ENCODE measurements around the gene DUSP7. TPM values are rescaled to one million over a fixed set of nuclear protein-coding genes. Genes with fewer than 3 reads are reported as not detected.

The DUSP7 gene
- total RNA-seq, 2 donors from 2014 or later: 19.3 to 25.1 TPM

GRCh38 chr3:52090131-52090932, 34.0 kb upstream of the DUSP7 start:
- H3K4me3 Mint-ChIP-seq: no peak overlapping the region
- no peak overlapping the region for H3K27ac Mint-ChIP-seq
- H3K36me3 Mint-ChIP-seq (ENCODE audit: low read depth): no peaks in the 10 kb centered on the region
- no peak for ATAC-seq (replicated peaks)
- H3K27me3 Mint-ChIP-seq: no peaks in the 10 kb centered on the region
- H3K4me1 Mint-ChIP-seq: peaks cover 8% of the 10 kb centered on the region
- no peaks in the 10 kb centered on the region for H3K9me3 Mint-ChIP-seq

- ATAC-seq (replicated peaks): no peak
- H3K27ac Mint-ChIP-seq: no peak overlapping the region
- H3K4me1 Mint-ChIP-seq: peaks cover 8% of the 10 kb centered on the region
- no peaks in the 10 kb centered on the region for H3K27me3 Mint-ChIP-seq
- H3K9me3 Mint-ChIP-seq: no peaks in the 10 kb centered on the region
- H3K36me3 Mint-ChIP-seq (ENCODE audit: low read depth): no peaks in the 10 kb centered on the region
- H3K4me3 Mint-ChIP-seq: no peak overlapping the region
Measured at GRCh38 chr3:52089691-52090090, 33.3 kb upstream of the DUSP7 start.

- peaks cover 8% of the 10 kb centered on the region for H3K4me1 Mint-ChIP-seq
Measured at GRCh38 chr3:52088445-52089367, 32.3 kb upstream of the DUSP7 start.

GRCh38 chr3:52087731-52088130, 31.4 kb upstream of the DUSP7 start:
- H3K27ac Mint-ChIP-seq: peak overlapping the region; percentile 83
- no peak overlapping the region for H3K4me3 Mint-ChIP-seq
- no peaks in the 10 kb centered on the region for H3K9me3 Mint-ChIP-seq
- no peaks in the 10 kb centered on the region for H3K36me3 Mint-ChIP-seq (ENCODE audit: low read depth)
- peaks cover 8% of the 10 kb centered on the region for H3K4me1 Mint-ChIP-seq
- H3K27me3 Mint-ChIP-seq: no peaks in the 10 kb centered on the region
- ATAC-seq (replicated peaks): no peak

More at GRCh38 chr3:52088445-52089367, 32.3 kb upstream of the DUSP7 start:
- Mint-ChIP-seq H3K27me3 (no peaks in the 10 kb centered on the region), H3K27ac (no peak overlapping the region), H3K4me3 (no peak overlapping the region), H3K9me3 (no peaks in the 10 kb centered on the region), H3K36me3 (ENCODE audit: low read depth) (no peaks in the 10 kb centered on the region)
- ATAC-seq (replicated peaks): peak; percentile 40

- peak; percentile 36 for ATAC-seq (replicated peaks)
- no peaks in the 10 kb centered on the region for H3K27me3 Mint-ChIP-seq
- H3K36me3 Mint-ChIP-seq (ENCODE audit: low read depth): no peaks in the 10 kb centered on the region
- H3K9me3 Mint-ChIP-seq: no peaks in the 10 kb centered on the region
- H3K27ac Mint-ChIP-seq: peak overlapping the region; percentile 83
- peaks cover 8% of the 10 kb centered on the region for H3K4me1 Mint-ChIP-seq
- no peak overlapping the region for H3K4me3 Mint-ChIP-seq
Measured at GRCh38 chr3:52086976-52087663, 30.7 kb upstream of the DUSP7 start.

GRCh38 chr3:52086461-52086860, 30.1 kb upstream of the DUSP7 start:
- H3K36me3 Mint-ChIP-seq (ENCODE audit: low read depth): no peaks in the 10 kb centered on the region
- no peak for ATAC-seq (replicated peaks)
- H3K9me3 Mint-ChIP-seq: no peaks in the 10 kb centered on the region
- no peaks in the 10 kb centered on the region for H3K27me3 Mint-ChIP-seq
- H3K4me3 Mint-ChIP-seq: no peak overlapping the region
- H3K4me1 Mint-ChIP-seq: peaks cover 8% of the 10 kb centered on the region
- peak overlapping the region; percentile 83 for H3K27ac Mint-ChIP-seq

- peak; percentile 38 for ATAC-seq (replicated peaks)
- H3K27me3 Mint-ChIP-seq: no peaks in the 10 kb centered on the region
- no peak overlapping the region for H3K4me3 Mint-ChIP-seq
- peak overlapping the region; percentile 28 for H3K27ac Mint-ChIP-seq
- no peaks in the 10 kb centered on the region for H3K9me3 Mint-ChIP-seq
- peaks cover 8% of the 10 kb centered on the region for H3K4me1 Mint-ChIP-seq
- no peaks in the 10 kb centered on the region for H3K36me3 Mint-ChIP-seq (ENCODE audit: low read depth)
Measured at GRCh38 chr3:52085681-52086282, 29.4 kb upstream of the DUSP7 start.

GRCh38 chr3:52084954-52085680, 28.7 kb upstream of the DUSP7 start:
- Mint-ChIP-seq H3K9me3 (no peaks in the 10 kb centered on the region), H3K4me3 (no peak overlapping the region), H3K27ac (peak overlapping the region; percentile 28), H3K36me3 (ENCODE audit: low read depth) (no peaks in the 10 kb centered on the region), H3K27me3 (no peaks in the 10 kb centered on the region), H3K4me1 (peaks cover 8% of the 10 kb centered on the region)
- ATAC-seq (replicated peaks): no peak

GRCh38 chr3:52084216-52084945, 28.0 kb upstream of the DUSP7 start:
- Mint-ChIP-seq H3K4me3 (no peak overlapping the region), H3K4me1 (peaks cover 8% of the 10 kb centered on the region), H3K36me3 (ENCODE audit: low read depth) (no peaks in the 10 kb centered on the region), H3K27ac (no peak overlapping the region), H3K27me3 (no peaks in the 10 kb centered on the region), H3K9me3 (no peaks in the 10 kb centered on the region)
- ATAC-seq (replicated peaks): no peak

- Mint-ChIP-seq H3K27me3 (no peaks in the 10 kb centered on the region), H3K9me3 (no peaks in the 10 kb centered on the region), H3K4me1 (peaks cover 8% of the 10 kb centered on the region), H3K4me3 (no peak overlapping the region), H3K36me3 (ENCODE audit: low read depth) (no peaks in the 10 kb centered on the region), H3K27ac (no peak overlapping the region)
- ATAC-seq (replicated peaks): no peak
Measured at GRCh38 chr3:52083556-52084087, 27.3 kb upstream of the DUSP7 start.

- Mint-ChIP-seq H3K4me1 (peaks cover 8% of the 10 kb centered on the region), H3K36me3 (ENCODE audit: low read depth) (no peaks in the 10 kb centered on the region), H3K9me3 (no peaks in the 10 kb centered on the region), H3K27me3 (no peaks in the 10 kb centered on the region), H3K27ac (no peak overlapping the region), H3K4me3 (no peak overlapping the region)
- no peak for ATAC-seq (replicated peaks)
Measured at GRCh38 chr3:52082951-52083350, 26.6 kb upstream of the DUSP7 start.

- Mint-ChIP-seq H3K4me3 (no peak overlapping the region), H3K9me3 (no peaks in the 10 kb centered on the region), H3K36me3 (ENCODE audit: low read depth) (no peaks in the 10 kb centered on the region), H3K27ac (peak overlapping the region; percentile 56), H3K4me1 (no peaks in the 10 kb centered on the region), H3K27me3 (no peaks in the 10 kb centered on the region)
- no peak for ATAC-seq (replicated peaks)
Measured at GRCh38 chr3:52080830-52081719, 24.7 kb upstream of the DUSP7 start.
